COR-L47 (cell line): ENCODE data around the gene MMP24OS.
"Not testable (repeated sequence)": the region's sequence is repeated elsewhere in the genome, so short reads cannot be mapped to it uniquely, and the experiment has no call there.

ENCODE experiments used
- DNase-seq: peaks from one replicate; lab custom pipeline; 2025; lab: John Stamatoyannopoulos, UW

MMP24OS gene

DNA sequence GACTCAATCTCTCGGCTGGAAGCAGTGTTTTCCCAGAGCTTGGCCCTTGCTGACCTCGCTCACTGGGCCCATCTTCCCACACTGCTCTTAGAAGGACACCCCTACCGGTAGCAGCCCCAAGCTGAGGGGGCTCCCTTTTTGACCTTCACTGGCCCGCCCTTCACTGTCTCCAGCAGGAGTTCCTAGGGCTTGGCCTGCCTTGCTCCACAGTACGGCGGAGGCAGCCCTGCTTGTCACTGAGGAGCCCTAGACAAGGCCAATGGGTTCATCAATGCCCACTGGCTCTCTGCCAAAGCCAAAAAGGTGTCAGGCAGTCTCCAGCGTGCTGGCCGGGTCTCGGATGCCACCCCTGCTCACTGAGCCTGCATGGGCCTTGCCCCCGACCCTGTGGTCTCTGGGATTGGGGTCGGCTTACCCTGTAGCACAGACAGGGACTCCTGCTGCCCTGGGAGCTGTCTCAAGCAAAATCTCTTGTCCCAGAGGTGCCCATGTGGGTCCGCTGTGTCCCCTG lies 2.1 kb downstream of the MMP24OS start:
- DNase-seq = no peak

DNA sequence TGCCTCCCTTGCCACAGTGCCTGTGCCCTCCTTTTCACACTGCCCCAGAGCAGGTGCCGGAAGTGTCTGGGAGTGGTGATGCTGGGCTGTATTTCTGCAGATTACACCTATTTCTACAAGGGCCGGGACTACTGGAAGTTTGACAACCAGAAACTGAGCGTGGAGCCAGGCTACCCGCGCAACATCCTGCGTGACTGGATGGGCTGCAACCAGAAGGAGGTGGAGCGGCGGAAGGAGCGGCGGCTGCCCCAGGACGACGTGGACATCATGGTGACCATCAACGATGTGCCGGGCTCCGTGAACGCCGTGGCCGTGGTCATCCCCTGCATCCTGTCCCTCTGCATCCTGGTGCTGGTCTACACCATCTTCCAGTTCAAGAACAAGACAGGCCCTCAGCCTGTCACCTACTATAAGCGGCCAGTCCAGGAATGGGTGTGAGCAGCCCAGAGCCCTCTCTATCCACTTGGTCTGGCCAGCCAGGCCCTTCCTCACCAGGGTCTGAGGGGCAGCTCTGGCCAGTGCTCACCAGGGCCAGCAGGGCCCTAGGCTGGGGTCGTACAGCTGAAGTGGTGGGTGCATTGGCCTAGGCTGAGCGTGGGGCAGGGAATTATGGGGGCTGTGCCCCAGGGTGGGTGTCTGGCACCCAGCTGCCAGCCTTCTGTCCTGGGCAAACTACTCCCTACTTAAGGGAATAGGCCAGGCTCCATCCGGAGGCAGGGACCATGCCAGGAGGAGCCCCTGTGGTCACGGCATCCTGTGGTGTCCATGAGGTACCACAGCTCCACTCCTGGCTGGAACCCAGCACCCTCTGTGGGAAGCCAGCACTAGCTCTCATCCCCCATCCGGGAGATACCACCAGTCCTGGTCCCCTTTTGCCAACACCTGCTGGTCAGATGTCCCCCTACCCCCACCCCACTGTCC lies 3.5 kb downstream of the MMP24OS start:
- DNase-seq = peak; percentile 10

DNA sequence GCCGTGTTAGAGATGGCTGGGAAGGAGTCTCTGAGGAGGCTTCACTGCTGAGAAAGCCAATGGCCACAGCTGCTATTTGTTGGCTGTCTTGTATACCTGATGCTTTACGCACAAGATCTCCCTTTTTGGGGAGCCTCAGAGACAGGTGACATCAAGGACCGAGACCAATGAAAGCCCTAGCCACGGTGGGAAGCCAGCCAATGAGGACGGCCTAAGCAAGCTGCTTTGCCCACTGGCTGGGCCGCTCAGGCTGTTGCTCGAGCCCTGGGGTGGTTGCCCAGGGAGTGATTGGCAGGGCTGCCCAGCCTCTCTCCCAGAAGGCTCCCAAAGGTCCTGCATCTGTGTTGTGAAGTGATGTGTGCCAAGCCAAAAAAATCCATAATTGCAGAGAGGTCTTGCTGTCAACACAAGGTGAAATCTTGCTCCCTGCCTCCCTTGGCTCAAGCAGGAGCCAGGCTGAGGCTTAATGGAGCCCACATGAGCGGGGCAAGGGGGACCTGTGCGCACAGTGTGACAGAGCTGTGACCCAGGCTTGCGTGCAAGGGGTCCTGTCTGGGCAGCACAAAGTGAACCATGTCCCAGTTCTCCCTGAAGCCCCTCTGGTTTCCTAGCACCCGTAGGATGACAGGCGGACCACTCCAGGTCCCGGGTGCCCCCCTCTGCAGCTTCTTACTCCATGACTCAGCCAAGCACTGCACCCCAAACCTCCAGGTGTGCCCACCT lies 4.3 kb downstream of the MMP24OS start:
- DNase-seq = no peak

DNA sequence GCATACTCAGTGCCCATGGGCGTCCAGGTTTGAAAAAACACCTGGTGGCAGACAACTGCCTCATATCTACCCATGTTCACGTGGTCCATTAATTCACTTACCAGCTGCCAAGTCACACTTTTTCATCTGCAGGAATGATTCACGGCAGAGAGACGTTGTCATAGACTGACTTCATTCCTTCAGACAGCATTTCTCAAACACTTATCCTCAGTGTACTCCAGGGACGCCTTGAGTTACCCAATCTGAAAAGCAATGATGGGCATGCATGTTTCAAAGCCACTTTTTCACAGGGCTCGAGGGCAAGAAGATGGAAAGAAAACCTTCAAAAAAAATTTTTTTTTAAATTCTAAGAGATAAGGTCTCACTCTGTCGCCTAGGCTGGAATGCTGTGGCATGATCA lies 6.0 kb downstream of the MMP24OS start:
- no peak for DNase-seq

DNA sequence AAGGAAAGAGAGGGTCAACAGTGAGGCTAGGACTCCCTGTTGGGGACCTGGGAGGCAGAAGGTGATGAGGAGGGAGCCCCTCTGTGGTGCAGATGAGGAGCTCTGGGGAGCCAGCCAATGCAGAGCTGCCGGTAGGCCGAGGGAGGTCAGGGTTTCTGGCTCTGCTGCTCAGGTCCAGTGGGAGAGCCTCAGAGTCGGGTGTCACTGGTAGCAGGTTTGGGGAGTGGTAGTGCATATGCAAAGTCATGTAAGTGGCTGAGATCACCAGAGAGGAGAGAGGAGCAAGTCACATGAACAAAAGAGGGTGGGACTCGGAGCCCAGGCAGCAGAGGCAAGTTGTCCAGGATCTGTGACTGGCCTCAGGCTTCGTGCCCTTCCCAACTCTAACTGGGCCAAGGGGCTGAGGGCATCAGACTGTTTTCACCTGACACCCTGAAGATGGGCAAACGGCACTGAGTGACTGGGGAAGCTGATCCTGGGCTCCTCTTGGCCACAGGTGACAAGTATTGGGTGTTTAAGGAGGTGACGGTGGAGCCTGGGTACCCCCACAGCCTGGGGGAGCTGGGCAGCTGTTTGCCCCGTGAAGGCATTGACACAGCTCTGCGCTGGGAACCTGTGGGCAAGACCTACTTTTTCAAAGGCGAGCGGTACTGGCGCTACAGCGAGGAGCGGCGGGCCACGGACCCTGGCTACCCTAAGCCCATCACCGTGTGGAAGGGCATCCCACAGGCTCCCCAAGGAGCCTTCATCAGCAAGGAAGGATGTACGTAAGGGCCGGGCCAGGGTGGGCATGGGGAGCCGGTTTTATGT lies 6.6 kb downstream of the MMP24OS start:
- DNase-seq = no peak

DNA sequence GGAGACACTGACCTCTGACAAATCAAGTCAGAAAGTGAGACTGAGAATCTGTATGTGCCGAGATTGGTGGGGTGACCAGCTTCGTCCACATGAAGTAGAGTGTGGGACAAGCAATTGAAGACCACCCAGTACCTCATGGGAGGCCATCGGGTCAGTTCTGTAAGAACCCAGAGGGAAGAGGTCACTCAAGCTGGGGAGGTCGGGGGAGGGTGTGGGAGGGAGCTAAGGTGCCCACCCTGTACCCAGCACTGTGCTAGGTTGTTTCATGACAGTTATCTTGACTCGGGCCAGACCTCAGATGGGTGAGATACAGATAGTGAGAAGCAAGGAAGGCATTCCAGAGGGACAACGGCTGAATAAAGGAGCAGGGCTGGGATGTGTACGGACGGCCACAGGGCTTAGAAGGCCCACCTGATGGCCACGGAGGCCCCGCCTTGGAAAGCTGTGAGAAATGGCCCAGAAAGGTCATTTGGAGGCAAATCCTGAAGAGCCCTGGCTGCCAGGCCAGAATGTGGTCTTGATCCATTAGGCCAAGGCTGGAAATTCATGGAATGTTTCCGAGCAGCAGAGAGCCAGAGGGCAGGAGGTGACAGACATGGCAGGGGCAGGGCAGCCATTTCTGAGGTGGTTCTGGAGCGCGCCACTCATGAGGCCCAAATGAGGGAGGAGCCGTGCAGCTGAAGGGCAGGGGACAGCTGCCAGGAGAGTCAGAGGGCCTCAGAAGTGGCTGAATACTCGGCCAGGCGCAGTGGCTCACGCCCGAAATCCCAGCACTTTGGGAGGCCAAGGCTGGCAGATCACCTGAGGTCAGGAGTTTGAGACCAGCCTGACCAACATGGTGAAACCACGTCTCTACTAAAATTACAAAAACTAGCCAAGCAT lies 7.7 kb downstream of the MMP24OS start:
- no peak for DNase-seq

DNA sequence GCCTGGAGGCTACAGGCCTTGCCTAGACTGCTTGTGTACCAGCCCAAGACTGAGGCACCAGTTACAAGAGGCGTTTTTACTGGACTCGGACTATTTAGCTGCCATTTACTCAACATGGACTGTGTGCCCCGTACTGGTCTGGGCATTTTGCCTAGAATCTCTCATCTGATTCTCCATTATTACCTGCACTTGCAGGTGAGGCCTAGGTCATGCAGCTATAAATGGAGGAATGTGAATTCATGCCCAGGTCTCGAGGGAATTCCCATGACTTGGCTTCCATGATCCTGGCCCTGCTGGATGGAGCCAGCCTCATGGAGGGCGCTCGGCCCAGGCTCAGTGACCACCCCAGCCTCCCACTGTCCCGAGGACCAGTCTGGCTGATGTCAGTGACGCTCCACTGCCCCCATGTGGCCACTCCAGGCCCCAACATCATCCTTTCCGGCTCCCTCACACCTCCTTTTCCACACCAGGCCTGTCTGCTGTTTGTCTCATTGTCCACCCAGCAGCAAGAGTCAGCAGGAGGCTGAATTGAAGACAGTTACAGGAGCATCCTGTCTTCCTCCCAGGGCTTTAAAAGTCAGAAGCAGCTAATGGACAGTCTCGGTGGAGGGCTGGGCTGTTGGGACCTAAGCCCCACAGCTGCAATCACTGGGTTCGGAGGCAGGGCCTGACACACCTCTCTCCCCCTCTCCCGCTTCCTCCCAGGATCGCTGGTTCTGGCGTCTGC lies 8.7 kb downstream of the MMP24OS start:
- DNase-seq = peak; percentile 25

DNA sequence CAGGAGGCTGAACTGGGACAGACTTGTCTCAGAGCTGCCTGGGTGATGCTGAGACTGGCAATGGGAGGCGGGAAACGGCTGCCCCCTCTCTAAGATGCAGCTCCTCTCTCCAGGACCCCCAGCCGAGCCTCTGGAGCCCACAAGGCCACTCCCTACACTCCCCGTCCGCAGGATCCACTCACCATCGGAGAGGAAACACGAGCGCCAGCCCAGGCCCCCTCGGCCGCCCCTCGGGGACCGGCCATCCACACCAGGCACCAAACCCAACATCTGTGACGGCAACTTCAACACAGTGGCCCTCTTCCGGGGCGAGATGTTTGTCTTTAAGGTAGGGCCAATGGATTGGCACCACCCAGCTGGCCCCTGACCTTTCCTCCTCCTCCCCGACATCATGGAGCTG lies 10.8 kb downstream of the MMP24OS start:
- no peak for DNase-seq

DNA sequence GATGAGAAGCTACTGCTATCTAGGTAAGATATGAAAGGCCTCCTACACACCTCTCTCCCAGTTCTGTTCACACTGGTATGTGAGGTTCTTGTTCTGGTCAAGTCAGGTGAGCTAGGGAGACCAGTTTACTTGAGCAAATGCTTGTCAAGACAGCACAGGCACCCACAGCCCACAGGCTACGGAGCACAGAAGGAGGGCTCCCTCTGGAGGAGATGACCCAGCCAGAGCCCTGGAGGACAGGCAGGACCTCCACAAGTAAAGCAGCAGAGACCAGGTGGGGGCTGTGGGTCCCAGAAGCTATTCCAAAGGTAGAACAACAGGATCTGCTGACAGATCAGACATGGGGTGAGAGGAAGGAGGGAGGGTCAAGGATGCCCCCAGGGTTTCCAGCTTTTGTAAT lies 13.2 kb downstream of the MMP24OS start:
- no peak for DNase-seq

DNA sequence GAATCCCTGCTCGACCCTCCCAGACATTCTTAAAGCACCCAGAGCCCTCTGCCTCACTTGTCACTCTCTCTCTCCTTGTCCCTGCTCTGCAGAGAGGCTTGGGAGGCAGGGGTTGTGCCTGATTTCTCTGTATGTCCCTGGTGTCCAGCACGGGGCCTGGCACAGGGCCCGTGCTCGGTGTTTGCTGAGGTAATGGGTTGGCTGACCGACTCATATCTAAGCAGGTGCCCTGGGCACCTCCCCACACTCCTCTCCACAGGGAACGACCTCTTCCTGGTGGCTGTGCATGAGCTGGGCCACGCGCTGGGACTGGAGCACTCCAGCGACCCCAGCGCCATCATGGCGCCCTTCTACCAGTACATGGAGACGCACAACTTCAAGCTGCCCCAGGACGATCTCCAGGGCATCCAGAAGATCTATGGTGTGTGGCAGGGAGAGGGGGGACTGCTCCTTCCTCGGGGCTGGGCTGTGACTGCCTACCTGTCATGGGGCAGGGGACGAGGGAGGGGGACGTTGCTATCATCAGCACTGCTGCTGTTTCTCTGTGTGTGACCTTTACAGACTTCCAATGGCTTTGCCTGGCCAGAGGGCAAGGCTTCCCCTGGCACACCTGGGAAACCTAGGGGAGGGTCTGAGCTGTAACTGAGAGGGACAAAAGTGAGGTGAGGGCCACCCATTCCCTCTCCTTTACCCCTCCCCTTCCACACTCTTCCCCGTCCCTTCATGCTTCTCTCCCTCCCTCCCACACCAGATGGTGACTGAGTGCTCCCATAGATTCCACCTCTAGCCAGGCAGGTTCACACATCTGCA lies 14.2 kb downstream of the MMP24OS start:
- DNase-seq = no peak

DNA sequence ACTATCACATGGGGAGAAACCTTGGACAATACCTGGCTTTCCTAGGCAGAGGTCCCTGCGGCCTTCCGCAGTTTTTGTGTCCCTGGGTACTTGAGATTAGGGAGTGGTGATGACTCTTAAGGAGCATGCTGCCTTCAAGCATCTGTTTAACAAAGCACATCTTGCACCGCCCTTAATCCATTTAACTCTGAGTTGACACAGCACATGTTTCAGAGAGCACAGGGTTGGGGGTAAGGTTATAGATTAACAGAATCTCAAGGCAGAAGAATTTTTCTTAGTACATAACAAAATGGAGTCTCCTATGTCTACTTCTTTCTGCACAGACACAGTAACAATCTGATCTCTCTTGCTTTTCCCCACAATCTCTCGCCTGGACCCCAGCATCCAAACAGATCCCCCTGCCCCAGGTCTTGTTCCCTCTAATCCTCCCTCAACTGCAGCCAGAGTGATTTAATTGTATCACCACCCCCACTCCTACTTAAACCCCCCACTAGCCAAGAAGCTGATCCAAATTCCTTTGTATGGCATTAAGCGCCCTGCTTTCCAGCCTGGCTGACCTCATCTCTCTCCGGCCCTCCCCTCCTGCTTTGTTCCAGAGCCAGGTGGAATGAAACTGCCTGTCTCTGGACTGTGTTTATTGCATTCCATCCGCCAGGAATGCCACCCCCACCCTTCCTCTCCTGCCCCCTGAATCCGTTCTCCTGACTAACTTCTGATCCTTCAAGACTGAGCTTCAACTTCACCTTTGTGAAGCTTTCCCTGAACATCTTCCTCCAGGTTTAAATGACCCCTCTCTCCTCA lies 15.0 kb downstream of the MMP24OS start:
- DNase-seq = not testable (repeated sequence)

DNA sequence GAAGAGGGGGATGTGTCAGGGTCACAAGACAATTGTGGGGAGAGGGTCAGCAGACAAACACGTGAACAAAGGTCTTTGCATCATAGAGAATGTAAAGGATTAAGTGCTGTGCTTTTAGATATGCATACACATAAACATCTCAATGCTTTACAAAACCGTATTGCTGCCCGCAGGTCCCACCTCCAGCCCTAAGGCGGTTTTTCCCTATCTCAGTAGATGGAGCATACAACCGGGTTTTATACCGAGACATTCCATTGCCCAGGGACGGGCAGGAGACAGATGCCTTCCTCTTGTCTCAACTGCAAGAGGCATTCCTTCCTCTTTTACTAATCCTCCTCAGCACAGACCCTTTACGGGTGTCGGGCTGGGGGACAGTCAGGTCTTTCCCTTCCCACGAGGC lies 15.6 kb downstream of the MMP24OS start:
- DNase-seq = not testable (repeated sequence)

DNA sequence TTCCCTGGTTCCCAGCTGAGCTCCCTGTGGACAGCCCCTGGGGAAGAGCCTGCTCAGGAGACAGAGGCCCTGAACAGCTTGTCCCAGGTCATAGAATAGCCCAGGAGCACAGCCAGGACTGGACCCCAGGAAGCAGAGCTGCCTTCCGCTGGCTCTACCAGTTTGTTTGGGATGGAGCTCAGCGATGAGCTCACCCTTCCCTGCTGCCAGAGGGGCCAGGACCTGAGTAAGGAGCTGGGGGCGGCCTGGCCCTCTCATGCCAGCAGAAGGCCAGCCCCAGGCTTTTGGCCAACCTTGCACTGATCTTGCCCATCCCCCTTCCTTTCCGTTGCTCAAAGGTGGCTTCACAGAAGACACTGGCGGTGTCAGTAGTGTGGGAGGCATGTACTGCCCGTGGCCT lies 17.5 kb downstream of the MMP24OS start:
- no peak for DNase-seq

DNA sequence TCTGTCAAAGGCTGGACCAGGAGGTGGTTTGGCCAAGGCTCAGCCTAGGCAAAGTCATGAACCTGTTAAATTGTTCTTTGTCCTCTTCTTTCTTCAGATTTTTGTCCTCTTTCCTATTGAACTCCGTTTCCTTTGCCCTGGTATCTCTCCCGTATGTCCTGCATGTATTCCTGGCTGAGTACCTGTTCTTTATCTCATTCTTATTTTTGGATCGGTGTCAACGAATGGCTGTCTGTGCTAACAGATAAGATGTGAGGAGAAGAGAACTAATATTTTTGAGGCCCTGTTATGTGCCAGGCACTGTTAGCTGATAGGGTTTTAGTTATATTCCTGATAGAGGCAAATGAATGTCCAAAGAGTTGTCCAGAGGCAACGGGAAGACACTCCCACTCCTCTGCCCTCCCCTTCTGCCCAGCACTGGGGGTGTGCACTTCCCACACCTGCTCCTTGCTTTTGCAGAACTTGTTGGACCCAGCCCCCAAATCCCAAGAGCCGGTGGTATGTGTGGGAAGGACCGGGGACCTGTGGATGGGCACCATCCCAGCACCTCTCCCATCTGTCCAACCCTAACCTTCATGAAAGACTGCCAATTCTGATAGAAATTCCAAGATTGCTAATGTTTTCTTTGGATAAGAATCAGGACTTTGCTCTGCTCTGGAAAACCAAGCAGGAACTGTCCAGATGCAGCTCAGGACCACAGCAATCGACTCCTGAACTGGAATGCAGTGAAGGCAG lies 20.6 kb downstream of the MMP24OS start:
- DNase-seq = no peak

DNA sequence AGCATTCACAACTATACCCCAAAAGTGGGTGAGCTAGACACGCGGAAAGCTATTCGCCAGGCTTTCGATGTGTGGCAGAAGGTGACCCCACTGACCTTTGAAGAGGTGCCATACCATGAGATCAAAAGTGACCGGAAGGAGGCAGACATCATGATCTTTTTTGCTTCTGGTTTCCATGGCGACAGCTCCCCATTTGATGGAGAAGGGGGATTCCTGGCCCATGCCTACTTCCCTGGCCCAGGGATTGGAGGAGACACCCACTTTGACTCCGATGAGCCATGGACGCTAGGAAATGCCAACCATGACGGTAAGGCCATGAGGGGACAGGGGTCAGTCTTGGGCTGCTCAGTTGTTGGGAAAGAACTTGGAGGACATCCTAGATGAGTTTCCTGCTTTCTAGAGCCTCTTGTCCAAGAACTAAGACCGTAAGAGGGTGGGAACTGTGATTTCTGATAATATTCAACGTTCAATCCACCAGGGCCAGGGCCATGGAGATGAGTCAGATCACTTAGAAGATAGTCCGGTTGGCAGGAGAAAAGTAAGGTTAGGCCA lies 23.4 kb downstream of the MMP24OS start:
- DNase-seq = no peak

DNA sequence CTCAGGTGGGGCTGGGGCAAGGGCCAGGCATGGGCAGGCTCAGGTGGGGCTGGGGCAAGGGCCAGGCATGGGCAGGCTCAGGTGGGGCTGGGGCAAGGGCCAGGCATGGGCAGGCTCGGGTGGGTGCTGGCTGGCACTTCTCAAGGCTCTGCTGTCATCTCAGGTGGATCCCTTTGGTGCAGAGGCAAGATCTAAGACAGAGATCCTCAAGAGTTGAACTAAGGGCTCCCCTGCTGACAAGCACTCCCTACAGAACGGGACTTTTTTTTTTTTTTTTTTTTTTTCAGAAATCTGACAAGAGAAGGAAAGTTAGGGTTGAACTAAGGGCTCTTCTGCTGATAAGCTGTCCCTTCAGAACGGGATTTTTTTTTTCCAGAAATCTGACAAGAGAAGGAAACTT lies 24.9 kb downstream of the MMP24OS start:
- DNase-seq = no peak

DNA sequence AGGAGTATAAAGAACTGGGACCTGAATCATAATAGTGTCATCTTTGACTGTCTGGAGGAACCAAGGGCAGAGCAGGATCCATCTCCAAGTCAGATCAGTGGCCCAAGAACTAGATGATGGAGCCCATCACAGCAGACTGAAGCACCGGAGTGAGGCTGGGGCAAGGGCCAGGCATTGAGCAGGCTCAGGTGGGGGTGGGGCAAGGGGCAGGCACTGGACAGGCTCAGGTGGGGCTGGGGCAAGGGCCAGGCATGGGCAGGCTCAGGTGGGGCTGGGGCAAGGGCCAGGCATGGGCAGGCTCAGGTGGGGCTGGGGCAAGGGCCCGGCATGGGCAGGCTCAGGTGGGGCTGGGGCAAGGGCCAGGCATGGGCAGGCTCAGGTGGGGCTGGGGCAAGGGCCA lies 25.3 kb downstream of the MMP24OS start:
- DNase-seq = not testable (repeated sequence)

DNA sequence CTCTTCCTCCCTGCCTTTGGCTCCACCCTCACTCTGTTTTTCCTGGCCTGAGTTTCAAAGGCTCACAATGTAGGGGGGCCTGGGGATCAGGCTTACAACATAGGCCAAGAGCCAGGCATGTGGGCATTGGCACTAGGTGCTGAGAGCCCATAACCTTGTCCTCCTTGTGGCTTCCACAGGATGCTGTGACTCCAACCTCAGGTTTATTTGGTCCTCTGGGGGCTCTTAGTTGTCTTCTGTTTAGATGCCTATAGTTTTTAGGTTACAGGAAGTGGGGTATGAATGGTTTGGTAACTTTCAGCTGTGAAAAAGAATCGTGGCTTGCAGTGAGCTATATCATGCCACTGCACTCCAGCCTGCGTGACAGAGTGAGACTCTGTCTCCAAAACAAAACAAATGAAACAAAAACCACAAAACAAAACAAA lies 25.9 kb downstream of the MMP24OS start:
- DNase-seq = no peak
